ENCODE data around the gene ACAP2.
A peak's percentile ranks its signal among the peaks of the same experiment; 100 is the strongest.
"Not testable (repeated sequence)": the region's sequence is repeated elsewhere in the genome, so short reads cannot be mapped to it uniquely, and the experiment has no call there.

ACAP2 gene

GRCh38 chr3:195442573-195443390 lies at the start of gene ACAP2:
Gene ACAP2, minus strand, starts transcription at chr3:195443020. Its CDS starts 173 bp downstream, at chr3:195442847.
- H3K79me2 ChIP-seq (ENCODE audit: insufficient read depth, low read depth) = peaks cover 43% of the 10 kb centered on the region
- no peaks in the 10 kb centered on the region for H3K27me3 ChIP-seq (ENCODE audit: insufficient read depth, low read depth)
- peaks cover 63% of the 10 kb centered on the region for H3K4me1 ChIP-seq (ENCODE audit: low read depth, poor library complexity, severe bottlenecking)
- H3K4me3 ChIP-seq (IDR thresholded peaks at IDR 0.05; ENCODE audit: insufficient read depth, low read depth, low read length) = peak within 1 kb of the TSS; percentile 96
- H3K36me3 ChIP-seq (ENCODE audit: insufficient read depth) = no peaks in the 10 kb centered on the region
- H3K4me2 ChIP-seq = peak within 1 kb of the TSS; percentile 91
- TF ChIP-seq CTCF (conservative IDR thresholded peaks at IDR 0.05; ENCODE audit: low read depth, low read length) = no peak
- H2AFZ ChIP-seq (ENCODE audit: low read depth) = peak within 1 kb of the TSS; percentile 71
- H3K27ac ChIP-seq = peak within 1 kb of the TSS; percentile 81
- peak within 1 kb of the TSS; percentile 75; the same call in 1 of the 2 replicates for H3K9ac ChIP-seq
- peaks cover 12% of the 10 kb centered on the region; the same call in 1 of the 2 replicates for H4K20me1 ChIP-seq (ENCODE audit: insufficient read depth)

- Histone ChIP-seq H3K9ac (no peak overlapping the region), H3K27ac (no peak overlapping the region), H3K4me2 (no peak overlapping the region), H3K4me3 (IDR thresholded peaks at IDR 0.05; ENCODE audit: insufficient read depth, low read depth, low read length) (no peak overlapping the region), H3K79me2 (ENCODE audit: insufficient read depth, low read depth) (no peaks in the 10 kb centered on the region), H3K27me3 (ENCODE audit: insufficient read depth, low read depth) (no peaks in the 10 kb centered on the region), H3K4me1 (ENCODE audit: low read depth, poor library complexity, severe bottlenecking) (no peaks in the 10 kb centered on the region), H4K20me1 (ENCODE audit: insufficient read depth) (no peaks in the 10 kb centered on the region), H2AFZ (ENCODE audit: low read depth) (no peak overlapping the region), H3K36me3 (ENCODE audit: insufficient read depth) (no peaks in the 10 kb centered on the region)
- TF ChIP-seq CTCF (conservative IDR thresholded peaks at IDR 0.05; ENCODE audit: low read depth, low read length) = no peak
Measured at GRCh38 chr3:195475614-195476013, 32.8 kb upstream of the ACAP2 start.

- not testable (repeated sequence) for H3K27me3 ChIP-seq (ENCODE audit: insufficient read depth, low read depth); H3K4me3 ChIP-seq (IDR thresholded peaks at IDR 0.05; ENCODE audit: insufficient read depth, low read depth, low read length); H4K20me1 ChIP-seq (ENCODE audit: insufficient read depth); H2AFZ ChIP-seq (ENCODE audit: low read depth); H3K9ac ChIP-seq; H3K79me2 ChIP-seq (ENCODE audit: insufficient read depth, low read depth); H3K4me1 ChIP-seq (ENCODE audit: low read depth, poor library complexity, severe bottlenecking); H3K4me2 ChIP-seq; H3K36me3 ChIP-seq (ENCODE audit: insufficient read depth); H3K27ac ChIP-seq
Measured at GRCh38 chr3:195475116-195475515, 32.3 kb upstream of the ACAP2 start.

- no peak for TF ChIP-seq CTCF (conservative IDR thresholded peaks at IDR 0.05; ENCODE audit: low read depth, low read length)
- no peaks in the 10 kb centered on the region for H3K36me3 ChIP-seq (ENCODE audit: insufficient read depth)
- H2AFZ ChIP-seq (ENCODE audit: low read depth) = no peak overlapping the region; the same call in 1 of the 2 replicates
- no peaks in the 10 kb centered on the region for H3K27me3 ChIP-seq (ENCODE audit: insufficient read depth, low read depth)
- H3K9ac ChIP-seq = no peak overlapping the region
- no peaks in the 10 kb centered on the region for H3K79me2 ChIP-seq (ENCODE audit: insufficient read depth, low read depth)
- peaks cover 21% of the 10 kb centered on the region for H3K4me1 ChIP-seq (ENCODE audit: low read depth, poor library complexity, severe bottlenecking)
- no peaks in the 10 kb centered on the region for H4K20me1 ChIP-seq (ENCODE audit: insufficient read depth)
- no peak overlapping the region for H3K4me3 ChIP-seq (IDR thresholded peaks at IDR 0.05; ENCODE audit: insufficient read depth, low read depth, low read length)
- peak overlapping the region; percentile 40; the same call in 1 of the 2 replicates for H3K4me2 ChIP-seq
- peak overlapping the region; percentile 55; the same call in 1 of the 2 replicates for H3K27ac ChIP-seq
Measured at GRCh38 chr3:195468841-195469240, 26.0 kb upstream of the ACAP2 start.

GRCh38 chr3:195468391-195468776 lies 25.6 kb upstream of the ACAP2 start:
- Histone ChIP-seq H2AFZ (ENCODE audit: low read depth) (peak overlapping the region; percentile 38), H3K4me3 (IDR thresholded peaks at IDR 0.05; ENCODE audit: insufficient read depth, low read depth, low read length) (peak overlapping the region; percentile 25), H3K9ac (peak overlapping the region; percentile 13; the same call in 1 of the 2 replicates), H3K27me3 (ENCODE audit: insufficient read depth, low read depth) (no peaks in the 10 kb centered on the region), H3K4me1 (ENCODE audit: low read depth, poor library complexity, severe bottlenecking) (peaks cover 21% of the 10 kb centered on the region), H3K79me2 (ENCODE audit: insufficient read depth, low read depth) (no peaks in the 10 kb centered on the region), H3K27ac (peak overlapping the region; percentile 55), H4K20me1 (ENCODE audit: insufficient read depth) (no peaks in the 10 kb centered on the region), H3K4me2 (peak overlapping the region; percentile 40), H3K36me3 (ENCODE audit: insufficient read depth) (no peaks in the 10 kb centered on the region)
- no peak for TF ChIP-seq CTCF (conservative IDR thresholded peaks at IDR 0.05; ENCODE audit: low read depth, low read length)

All from KMS-11 (cell line).